NCI-H1694 (cell line): ENCODE data around the gene MUS81.
A peak's percentile ranks its signal among the peaks of the same experiment; 100 is the strongest.

Source experiments
- DNase-seq: peaks from one replicate; lab custom pipeline; 2025; lab: John Stamatoyannopoulos, UW

MUS81 gene

DNA sequence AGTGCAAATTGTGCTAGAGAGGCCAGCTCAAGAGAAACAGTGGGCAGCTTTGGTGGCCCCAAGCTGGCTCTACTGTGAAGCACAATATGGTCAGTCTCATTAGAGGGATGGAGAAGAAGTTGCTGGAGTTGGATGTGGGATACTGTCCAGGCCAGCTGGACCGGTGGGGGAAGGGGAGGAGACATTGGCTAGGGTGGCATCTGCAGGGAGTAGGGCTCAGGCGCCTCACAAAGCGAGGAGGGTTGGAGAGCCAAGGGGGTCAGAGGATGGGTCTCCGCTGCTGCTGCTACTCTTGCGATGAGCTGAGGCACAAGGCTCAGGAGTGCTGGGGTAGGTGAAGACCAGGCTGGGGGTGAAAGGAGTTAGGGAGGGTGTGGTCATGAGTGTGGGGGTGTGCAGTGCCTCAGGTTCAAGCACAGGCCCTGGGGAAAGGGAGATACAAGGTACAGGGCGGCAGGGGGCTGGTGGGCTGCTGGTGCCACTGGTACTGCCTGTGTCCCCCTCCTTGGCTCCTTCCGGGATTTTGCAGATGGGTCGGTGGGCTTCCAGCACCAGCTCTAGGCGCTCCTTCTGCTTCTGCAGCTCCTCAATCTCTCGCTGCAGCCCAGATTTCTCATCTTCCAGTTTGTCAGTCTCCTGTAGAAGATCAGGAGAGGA, 32.6 kb downstream of the MUS81 start:
- DNase-seq = no peak

GRCh38 chr11:65894034-65894591, 33.9 kb downstream of the MUS81 start:
- no peak for DNase-seq

- DNase-seq = no peak
Measured at GRCh38 chr11:65895482-65895981, 35.3 kb downstream of the MUS81 start.

GRCh38 chr11:65896034-65896999, 36.1 kb downstream of the MUS81 start:
- no peak for DNase-seq

GRCh38 chr11:65897020-65897471, 36.8 kb downstream of the MUS81 start:
- DNase-seq = no peak

GRCh38 chr11:65898656-65899355, 38.6 kb downstream of the MUS81 start:
- no peak for DNase-seq

GRCh38 chr11:65899356-65900124, 39.3 kb downstream of the MUS81 start:
- no peak for DNase-seq

GRCh38 chr11:65900125-65900898, 40.1 kb downstream of the MUS81 start, which contains the start of gene FOSL1:
FOSL1 (minus strand) TSS chr11:65900388; CDS start chr11:65900339, 49 bp downstream.
- no peak for DNase-seq

- DNase-seq = no peak
Measured at GRCh38 chr11:65900899-65901180, 40.6 kb downstream of the MUS81 start.

GRCh38 chr11:65903068-65903481, 42.8 kb downstream of the MUS81 start:
- DNase-seq = no peak

DNA sequence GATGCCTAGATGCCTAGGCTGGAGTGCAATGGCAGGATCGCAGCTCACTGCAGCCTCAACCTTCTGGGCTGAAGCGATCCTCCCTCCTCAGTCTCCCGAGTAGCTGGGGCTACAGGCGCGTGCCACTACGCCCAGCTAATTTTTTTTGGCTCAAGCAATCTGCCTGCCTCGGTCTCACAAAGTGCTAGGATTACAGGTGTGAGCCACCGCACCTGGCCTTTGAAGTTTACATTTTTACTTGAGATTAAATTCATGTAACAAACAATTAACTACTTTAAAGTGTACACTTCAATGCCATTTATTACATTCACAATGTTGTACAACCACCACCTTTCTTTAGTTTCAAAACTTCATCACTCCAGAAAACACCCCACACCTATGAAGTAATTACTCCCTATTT, 43.5 kb downstream of the MUS81 start:
- DNase-seq = no peak

- DNase-seq = no peak
Measured at GRCh38 chr11:65906602-65907001, 46.4 kb downstream of the MUS81 start.

- no peak for DNase-seq
Measured at GRCh38 chr11:65907878-65908277, 47.6 kb downstream of the MUS81 start.

GRCh38 chr11:65911682-65912568, 51.7 kb downstream of the MUS81 start:
- peak; percentile 57 for DNase-seq

DNA sequence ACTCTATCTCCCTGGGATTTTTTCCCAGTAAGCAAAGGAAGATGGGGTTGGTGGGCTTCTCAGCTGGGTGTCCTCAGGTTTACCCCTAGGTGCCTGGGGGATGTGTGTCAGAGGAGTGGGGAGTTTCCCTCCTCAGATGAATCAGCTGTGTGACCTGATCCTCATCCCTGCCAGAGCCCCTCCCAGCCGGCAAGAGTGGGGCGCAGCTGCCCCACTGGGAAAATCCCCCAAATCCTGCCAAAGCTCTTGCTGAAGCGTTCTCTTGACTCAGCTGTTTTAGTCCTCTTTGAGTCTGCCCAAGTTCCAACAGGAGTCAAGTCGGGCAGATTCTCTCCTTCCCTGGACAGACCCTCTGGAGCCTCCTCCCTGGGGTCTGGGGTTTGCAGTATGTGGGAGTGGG, 52.6 kb downstream of the MUS81 start:
- no peak for DNase-seq

DNA sequence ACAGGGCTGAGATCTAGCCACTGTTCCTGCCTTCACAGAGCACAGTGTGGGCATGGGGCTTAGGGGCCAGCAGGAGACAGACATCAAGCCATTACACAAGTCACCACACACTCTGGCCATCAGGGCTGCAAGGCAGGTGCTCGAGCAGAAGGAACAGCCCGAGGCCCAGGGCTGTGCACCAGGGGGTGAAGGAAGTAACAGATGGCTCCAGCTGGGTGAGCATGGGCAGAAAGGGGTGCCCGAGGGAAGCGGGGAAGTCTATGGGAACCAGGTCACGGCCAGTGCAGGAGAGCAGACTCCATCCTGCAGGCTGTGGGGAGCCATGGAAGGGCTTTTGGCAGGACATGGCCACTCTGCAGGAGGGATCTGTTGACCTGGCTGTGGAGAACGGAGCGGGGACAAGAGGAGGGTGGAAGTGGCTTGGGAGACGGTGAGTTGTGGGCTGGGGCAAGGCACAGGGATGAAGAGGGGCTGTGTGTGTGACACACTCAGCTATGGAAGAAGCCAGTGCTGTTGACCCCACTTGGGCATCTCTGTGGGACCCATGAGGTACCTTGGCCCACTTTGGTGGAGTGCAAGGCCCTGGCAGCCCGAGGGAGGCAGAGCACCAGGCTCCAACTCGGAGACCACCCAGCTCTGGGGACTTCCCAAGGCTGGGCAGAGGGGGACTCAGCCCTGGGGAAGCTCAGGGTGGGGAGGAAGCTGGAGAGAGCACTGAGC, 55.0 kb downstream of the MUS81 start:
- DNase-seq = no peak

- no peak for DNase-seq
Measured at GRCh38 chr11:65915821-65916251, 55.6 kb downstream of the MUS81 start.
